Breast epithelium (tissue), 3 donors: ENCODE data around the gene PKIB.

ENCODE experiments used
- CTCF ChIP-seq, 3 donors: fragments of 450-650 bp; IDR thresholded peaks; one replicate each; pipeline ENCODE4 v1.5.1; 2016 to 2017; ENCODE audit warnings: antibody characterized with exemption in 3 of 3, mild to moderate bottlenecking in 3 of 3, moderate library complexity in 3 of 3
- POLR2A ChIP-seq: fragments of 450-650 bp; IDR thresholded peaks from one replicate; pipeline ENCODE4 v1.6.1; 2016; ENCODE audit warnings: antibody characterized with exemption, mild to moderate bottlenecking, moderate library complexity
- POLR2AphosphoS5 ChIP-seq, 3 donors: sonication (generic); formaldehyde crosslinking; IDR thresholded peaks; one replicate each; pipeline ENCODE4 v1.6.1; 2017; ENCODE audit warnings: antibody characterized with exemption in 3 of 3

GRCh38 chr6:122718616-122719015 is 108.4 kb downstream of the PKIB start:
- TF ChIP-seq POLR2A (no peak), CTCF (IDR thresholded peaks at IDR 0.05) (no peak), POLR2AphosphoS5 (IDR thresholded peaks at IDR 0.05) (no peak)
